ENCODE results near the gene REXO5.

- no peak for TF ChIP-seq CTCF (IDR thresholded peaks at IDR 0.05; ENCODE audit: low read length)
- TF ChIP-seq EZH2 (optimal IDR thresholded peaks at IDR 0.05; ENCODE audit: low read depth, low read length) = no peak
- no peak for TF ChIP-seq EZH2phosphoT487 (IDR thresholded peaks at IDR 0.05; ENCODE audit: low read length)
These were observed 64.9 kb downstream of the REXO5 start for GRCh38 chr16:20871258-20871657.

All from MM.1S (cell line).